GM19372 (cell line): Measurements from ENCODE around the gene PROK2.

Experiments
- ATAC-seq: cut with Tn5 transposase; IDR thresholded peaks from one replicate; pipeline ENCODE4 v1.9.1; 2021; ENCODE audit warnings: mild to moderate bottlenecking, low read depth, moderate library complexity; ENCODE audit not compliant: unreplicated experiment

The PROK2 gene

GRCh38 chr3:71787851-71788405 lies 3.0 kb upstream of the PROK2 start:
- no peak for ATAC-seq

GRCh38 chr3:71786551-71786950 lies 1.6 kb upstream of the PROK2 start:
- ATAC-seq, result no peak

GRCh38 chr3:71786217-71786549 lies 1.2 kb upstream of the PROK2 start:
- no peak for ATAC-seq

- no peak for ATAC-seq
Measured at GRCh38 chr3:71785532-71786216, 726 bp upstream of the PROK2 start.

- ATAC-seq, result no peak
Measured at GRCh38 chr3:71784201-71784913, 591 bp downstream of the PROK2 start.

GRCh38 chr3:71783152-71783551 lies 1.8 kb downstream of the PROK2 start:
- no peak for ATAC-seq

- ATAC-seq, result no peak
Measured at GRCh38 chr3:71780430-71780829, 4.5 kb downstream of the PROK2 start.

- ATAC-seq, result no peak
Measured at GRCh38 chr3:71779674-71780377, 5.1 kb downstream of the PROK2 start.

- no peak for ATAC-seq
Measured at GRCh38 chr3:71778353-71778752, 6.6 kb downstream of the PROK2 start.

- no peak for ATAC-seq
Measured at GRCh38 chr3:71776538-71776937, 8.4 kb downstream of the PROK2 start.

GRCh38 chr3:71771884-71772283 lies 13.1 kb downstream of the PROK2 start:
- ATAC-seq, result no peak

- ATAC-seq, result no peak
Measured at GRCh38 chr3:71771126-71771525, 13.8 kb downstream of the PROK2 start.

GRCh38 chr3:71763426-71763825 lies 21.5 kb downstream of the PROK2 start:
- no peak for ATAC-seq

GRCh38 chr3:71760140-71760539 lies 24.8 kb downstream of the PROK2 start:
- ATAC-seq, result no peak

- ATAC-seq, result no peak
Measured at GRCh38 chr3:71759401-71759800, 25.5 kb downstream of the PROK2 start.

- ATAC-seq, result no peak
Measured at GRCh38 chr3:71758091-71758490, 26.9 kb downstream of the PROK2 start.

GRCh38 chr3:71754610-71755253 lies 30.2 kb downstream of the PROK2 start:
- no peak for ATAC-seq

GRCh38 chr3:71753701-71754609 lies 31.0 kb downstream of the PROK2 start, which contains the start of gene GPR27:
Gene GPR27, plus strand, starts transcription at chr3:71753855. Its CDS starts 195 bp downstream, at chr3:71754050.
- ATAC-seq, result no peak

- no peak for ATAC-seq
Measured at GRCh38 chr3:71752831-71753700, 31.9 kb downstream of the PROK2 start.
